ENCODE measurements around the gene RCOR1. TPM values are rescaled to one million over a fixed set of nuclear protein-coding genes. Genes with fewer than 3 reads are reported as not detected.

The RCOR1 gene
- total and polyA plus RNA-seq, 2 of the 8 experiments (the other 6 are each of a cell fraction or from before 2014, with no cell fraction given), result 12.3 to 26.3 TPM

DNA sequence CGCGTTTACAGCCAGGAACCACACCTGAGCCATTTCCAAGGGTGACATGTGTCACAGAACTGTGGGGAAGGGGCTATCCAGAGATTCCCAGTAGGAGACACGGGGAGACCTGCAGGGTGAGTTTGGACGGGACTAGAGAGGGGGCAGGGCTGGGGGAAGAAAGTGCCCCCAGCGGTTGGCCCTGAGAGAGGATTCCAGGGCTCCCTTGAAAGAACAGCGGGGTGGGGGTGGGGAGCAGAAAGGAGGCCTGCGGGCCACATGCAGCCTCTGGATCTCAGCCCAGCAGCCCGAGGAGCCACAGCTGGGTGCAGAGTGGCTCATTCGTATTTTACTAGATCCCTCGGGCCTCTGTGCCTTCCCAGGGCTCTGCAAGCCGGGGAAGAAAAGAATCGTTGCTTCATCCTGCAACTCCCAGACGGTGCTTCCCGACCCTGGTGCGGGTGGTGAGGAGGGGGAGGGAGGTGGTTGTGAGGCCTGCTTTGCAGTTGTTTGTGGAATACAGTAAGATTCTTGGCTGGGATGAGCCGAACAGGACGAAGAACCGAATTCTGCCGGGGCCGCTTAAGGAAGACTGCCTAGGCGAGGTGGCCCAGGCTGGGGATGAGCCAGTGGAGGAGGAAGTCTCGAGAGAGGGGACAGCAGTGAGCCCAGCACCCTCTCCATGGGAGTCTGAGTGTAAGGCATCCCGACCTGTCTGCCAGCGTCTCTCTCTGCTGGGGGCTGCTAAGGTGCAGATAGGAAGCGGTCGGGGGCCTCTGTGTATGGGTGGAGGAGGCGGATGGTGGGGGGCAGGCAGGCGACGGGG is 46.8 kb upstream of the RCOR1 start:
- Histone ChIP-seq H2BK120ac (replicated peaks; ENCODE audit: low read depth, low read length) (peak overlapping the region; percentile 83), H3K79me2 (ENCODE audit: control insufficient read depth in 1 of 2, insufficient read depth in 2 of 2, low read length in 2 of 2) (no peaks in the 10 kb centered on the region), H4K8ac (ENCODE audit: extremely low read depth, insufficient read depth, low read length) (peak overlapping the region; percentile 91), H3K4ac (replicated peaks; ENCODE audit: insufficient read length, low read depth, low read length) (peak overlapping the region; percentile 74), H4K91ac (replicated peaks; ENCODE audit: insufficient read length, low read length) (peak overlapping the region; percentile 96), H2AFZ (ENCODE audit: low read length) (peak overlapping the region; percentile 15; the same call in 1 of the 2 replicates), H3K23ac (ENCODE audit: insufficient read length) (no peak overlapping the region), H3K4me1 (replicated peaks in 1 of 4; ENCODE audit: control insufficient read depth in 3 of 4, insufficient read depth in 4 of 4, low read length in 3 of 4) (peaks cover 3 to 19% (median 10%) of the 10 kb centered on the region in 4 experiments), H3K18ac (ENCODE audit: extremely low read depth, low read length) (peak overlapping the region; percentile 73), H2BK15ac (ENCODE audit: low read length) (peak overlapping the region; percentile 72; the same call in 1 of the 2 replicates), H4K5ac (ENCODE audit: insufficient read length, low read depth, low read length) (peak overlapping the region; percentile 24), H3K9me3 (ENCODE audit: insufficient read depth in 2 of 2, low read depth in 1 of 2, low read length in 1 of 2) (no peaks in the 10 kb centered on the region), H2AK5ac (ENCODE audit: low read depth, low read length) (no peak overlapping the region), H3K56ac (replicated peaks; ENCODE audit: insufficient read length, low read depth, low read length) (peak overlapping the region; percentile 64), H4K20me1 (replicated peaks in 1 of 2; ENCODE audit: control insufficient read depth in 1 of 2, insufficient read depth in 2 of 2, low read length in 2 of 2) (no peaks in the 10 kb centered on the region), H3K36me3 (ENCODE audit: control insufficient read depth in 2 of 4, insufficient read depth in 4 of 4, low read length in 3 of 4) (no peaks in the 10 kb centered on the region), H3K27me3 (replicated peaks in 1 of 4; ENCODE audit: control insufficient read depth in 3 of 4, extremely low read depth in 1 of 4, insufficient read depth in 3 of 4, low read length in 3 of 4) (peaks cover 0 to 7% (median 4%) of the 10 kb centered on the region in 4 experiments; a peak in 3 of 7 replicates), H3K23me2 (ENCODE audit: low read depth, low read length) (peaks cover 6% of the 10 kb centered on the region; the same call in 1 of the 2 replicates), H2BK12ac (ENCODE audit: low read depth, low read length) (peak overlapping the region; percentile 95; the same call in 1 of the 2 replicates), H3K14ac (ENCODE audit: insufficient read length) (no peak overlapping the region), H3K4me3 (ENCODE audit: extremely low read depth in 1 of 4, insufficient read depth in 2 of 4, low read depth in 3 of 4, low read length in 4 of 4) (peak overlapping the region; percentile 19 to 53 (median 26); a peak in 7 of 8 replicates), H3K27ac (ENCODE audit: low read depth, low read length) (peak overlapping the region; percentile 25; the same call in 1 of the 2 replicates), H3K79me1 (ENCODE audit: low read depth, low read length) (no peaks in the 10 kb centered on the region), H2BK5ac (ENCODE audit: low read depth, low read length) (peak overlapping the region; percentile 80; the same call in 1 of the 2 replicates), H3K9ac (replicated peaks in 1 of 4; ENCODE audit: extremely low read depth in 1 of 4, low read depth in 3 of 4, low read length in 3 of 4) (peak overlapping the region in 3 of 4 experiments; percentile 4 to 50 (median 48); a peak in 5 of 7 replicates), H3K4me2 (ENCODE audit: insufficient read depth in 1 of 2, low read depth in 2 of 2, low read length in 2 of 2) (peak overlapping the region; percentile 72 to 77), H2BK20ac (ENCODE audit: low read length) (0 out of 2 replicates have a peak overlapping the region, but pooled peaks have one; percentile 80)
- FAIRE-seq (no peak), DNase-seq (ENCODE audit: low read depth in 1 of 2, low spot score in 2 of 2) (peak in 1 of 2 experiments; percentile 73)
- 23% methylated on average over 25 of the region's 29 CpGs; no CpG with 5 or more reads in 1 of the 2 experiments for WGBS, 2 experiments (ENCODE audit: extremely low coverage in 1 of 2, insufficient coverage in 1 of 2, insufficient read length in 1 of 2, insufficient replicate concordance in 2 of 2, low coverage in 1 of 2, low lambda C conversion rate in 2 of 2, missing lambda C conversion rate in 1 of 2)
- ChIA-PET POLR2A (ENCODE audit: partially characterized antibody) (interaction anchor here (1.0 to 8.5 kb wide), 2 partner anchors 10 to 81 kb away, joined by 3 to 50 read pairs; no protein-coding TSS in a partner anchor), CTCF (ENCODE audit: partially characterized antibody) (no interaction called here)
- TF ChIP-seq SP1 (IDR thresholded peaks at IDR 0.05; ENCODE audit: low read depth, low read length), result peak; percentile 61
- peak in 1 of 2 experiments; percentile 26; a peak in 1 of 3 replicates for TF ChIP-seq POLR2A (IDR thresholded peaks at IDR 0.05; ENCODE audit: control extremely low read depth in 1 of 2, low read depth in 2 of 2, low read length in 2 of 2)
- no peak for TF ChIP-seq JUND (IDR thresholded peaks at IDR 0.05; ENCODE audit: low read length)
- TF ChIP-seq, protein P1, sequence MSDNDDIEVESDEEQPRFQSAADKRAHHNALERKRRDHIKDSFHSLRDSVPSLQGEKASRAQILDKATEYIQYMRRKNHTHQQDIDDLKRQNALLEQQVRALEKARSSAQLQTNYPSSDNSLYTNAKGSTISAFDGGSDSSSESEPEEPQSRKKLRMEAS (IDR thresholded peaks at IDR 0.05), result peak; percentile 65
- TF ChIP-seq EZH2 (IDR thresholded peaks at IDR 0.05; ENCODE audit: low read depth, low read length, severe bottlenecking), result peak; percentile 14
- TF ChIP-seq RBBP5 (IDR thresholded peaks at IDR 0.05; ENCODE audit: borderline replicate concordance, low read depth, low read length), result peak; percentile 96; the same call in 1 of the 2 replicates
- no peak for TF ChIP-seq SIX5 (IDR thresholded peaks at IDR 0.05; ENCODE audit: low read depth, low read length)
- 0 out of 2 replicates have a peak, but pooled peaks have one; percentile 46 for TF ChIP-seq TAF1 (IDR thresholded peaks at IDR 0.05; ENCODE audit: low read depth, low read length)
- TF ChIP-seq RAD21 (IDR thresholded peaks at IDR 0.05 in 1 of 2, conservative IDR thresholded peaks at IDR 0.05 in 1 of 2; ENCODE audit: low read depth in 2 of 2, low read length in 2 of 2), result peak in 1 of 2 experiments; percentile 0; a peak in 1 of 4 replicates
- TF ChIP-seq TCF12 (IDR thresholded peaks at IDR 0.05; ENCODE audit: low read depth, low read length), result peak; percentile 63; the same call in 1 of the 2 replicates
- peak; percentile 75 for TF ChIP-seq CEBPB (IDR thresholded peaks at IDR 0.05; ENCODE audit: low read depth, low read length)
